Activated CD4-positive, alpha-beta T cell treated with anti-CD3 and anti-CD28 coated beads, Interleukin-2, amount 10 ng/mL, durations not matched to agents 24 days and 14 days (primary cell): Measurements from ENCODE around the gene BRCA2. TPM values are rescaled to one million over a fixed set of nuclear protein-coding genes. Genes with fewer than 3 reads are reported as not detected.

Experiments
- DNase-seq: peaks from one replicate; pipeline ENCODE4 v3.0.0; 2022
- H3K27ac Mint-ChIP-seq: one replicate; pipeline ENCODE4 v1.8.0; 2022; ENCODE audit warnings: mild to moderate bottlenecking, mixed read lengths
- H3K27me3 Mint-ChIP-seq: one replicate; pipeline ENCODE4 v1.8.0; 2022; ENCODE audit warnings: mixed read lengths
- H3K36me3 Mint-ChIP-seq: one replicate; pipeline ENCODE4 v1.8.0; 2022; ENCODE audit warnings: low read depth, mild to moderate bottlenecking, mixed read lengths
- H3K4me1 Mint-ChIP-seq: one replicate; pipeline ENCODE4 v1.8.0; 2021; ENCODE audit warnings: mixed read lengths
- H3K4me3 Mint-ChIP-seq: one replicate; pipeline ENCODE4 v1.8.0; 2022; ENCODE audit warnings: mild to moderate bottlenecking, moderate library complexity, mixed read lengths
- H3K9me3 Mint-ChIP-seq: one replicate; pipeline ENCODE4 v1.8.0; 2021; ENCODE audit warnings: mixed read lengths
- intact Hi-C: fragments of 100-400 bp; cut with micrococcal nuclease; formaldehyde crosslinking; loops from one replicate; pipeline ENCODE4 v1.15.1; 2023
- total RNA-seq: library from RNA; stranded (reverse); gene quantifications from 2 replicates; pipeline ENCODE4 v1.2.3, GENCODE V29; 2022

Gene BRCA2
- total RNA-seq, 1 donor from 2014 or later: 24.7 TPM

- intact Hi-C loops: no loop called here
- Mint-ChIP-seq H3K4me3 (no peak overlapping the region), H3K27me3 (no peaks in the 10 kb centered on the region), H3K4me1 (peaks cover 2% of the 10 kb centered on the region), H3K36me3 (peaks cover 35% of the 10 kb centered on the region), H3K27ac (no peak overlapping the region), H3K9me3 (peaks cover 15% of the 10 kb centered on the region)
- peak; percentile 68 for DNase-seq
These were observed 99.7 kb downstream of the BRCA2 start for GRCh38 chr13:32415019-32415418.

GRCh38 chr13:32417995-32418394 lies 102.7 kb downstream of the BRCA2 start:
- Mint-ChIP-seq H3K27me3 (no peaks in the 10 kb centered on the region), H3K4me1 (no peaks in the 10 kb centered on the region), H3K36me3 (peaks cover 58% of the 10 kb centered on the region), H3K27ac (no peak overlapping the region), H3K4me3 (no peak overlapping the region), H3K9me3 (peaks cover 20% of the 10 kb centered on the region)
- intact Hi-C loops: no loop called here
- DNase-seq: no peak

- no peak for DNase-seq
- intact Hi-C loops: no loop called here
- Mint-ChIP-seq H3K9me3 (peaks cover 20% of the 10 kb centered on the region), H3K36me3 (peaks cover 70% of the 10 kb centered on the region), H3K27me3 (no peaks in the 10 kb centered on the region), H3K4me3 (no peak overlapping the region), H3K4me1 (peaks cover 8% of the 10 kb centered on the region), H3K27ac (no peak overlapping the region)
These were observed 104.6 kb downstream of the BRCA2 start for GRCh38 chr13:32419862-32420261.

GRCh38 chr13:32423592-32423991 lies 108.3 kb downstream of the BRCA2 start:
- peaks cover 29% of the 10 kb centered on the region for H3K4me1 Mint-ChIP-seq
- H3K27me3 Mint-ChIP-seq: no peaks in the 10 kb centered on the region
- DNase-seq: no peak
- peaks cover 65% of the 10 kb centered on the region for H3K36me3 Mint-ChIP-seq
- no peak overlapping the region for H3K4me3 Mint-ChIP-seq
- no peak overlapping the region for H3K27ac Mint-ChIP-seq
- peaks cover 11% of the 10 kb centered on the region for H3K9me3 Mint-ChIP-seq
- intact Hi-C loops: no loop called here

- peaks cover 35% of the 10 kb centered on the region for H3K4me1 Mint-ChIP-seq
- DNase-seq: no peak
- peaks cover 53% of the 10 kb centered on the region for H3K36me3 Mint-ChIP-seq
- H3K27me3 Mint-ChIP-seq: no peaks in the 10 kb centered on the region
- H3K4me3 Mint-ChIP-seq: peak overlapping the region; percentile 99
- intact Hi-C loops: loop anchor here (5.0 kb wide), 2 partner anchors 227 to 1263 kb away; partner anchors contain the start of gene HSPH1
- H3K27ac Mint-ChIP-seq: peak overlapping the region; percentile 78
- H3K9me3 Mint-ChIP-seq: peaks cover 5% of the 10 kb centered on the region
These were observed 109.8 kb downstream of the BRCA2 start for GRCh38 chr13:32425158-32425557.

GRCh38 chr13:32426191-32426989 lies 111.1 kb downstream of the BRCA2 start:
- H3K27ac Mint-ChIP-seq: peak overlapping the region; percentile 98
- intact Hi-C loops: loop anchor here (1.0 to 5.0 kb wide), 4 partner anchors 46 to 1264 kb away; partner anchors contain the start of gene HSPH1
- H3K27me3 Mint-ChIP-seq: no peaks in the 10 kb centered on the region
- peaks cover 47% of the 10 kb centered on the region for H3K36me3 Mint-ChIP-seq
- peak overlapping the region; percentile 99 for H3K4me3 Mint-ChIP-seq
- peaks cover 38% of the 10 kb centered on the region for H3K4me1 Mint-ChIP-seq
- H3K9me3 Mint-ChIP-seq: peaks cover 5% of the 10 kb centered on the region
- DNase-seq: peak; percentile 88

- Mint-ChIP-seq H3K4me1 (peaks cover 38% of the 10 kb centered on the region), H3K27ac (peak overlapping the region; percentile 98), H3K4me3 (peak overlapping the region; percentile 99), H3K9me3 (peaks cover 3% of the 10 kb centered on the region), H3K27me3 (no peaks in the 10 kb centered on the region), H3K36me3 (peaks cover 39% of the 10 kb centered on the region)
- intact Hi-C loops: loop anchor here (1.0 to 5.0 kb wide), 4 partner anchors 46 to 1265 kb away; partner anchors contain the start of gene HSPH1
- peak; percentile 86 for DNase-seq
These were observed 111.9 kb downstream of the BRCA2 start for GRCh38 chr13:32426990-32427851.

- Mint-ChIP-seq H3K4me1 (peaks cover 44% of the 10 kb centered on the region), H3K36me3 (peaks cover 34% of the 10 kb centered on the region)
These were observed 112.7 kb downstream of the BRCA2 start, which contains the start of gene N4BP2L1 for GRCh38 chr13:32427852-32428580. TSS of gene N4BP2L1 (minus strand) at chr13:32428130. CDS start at chr13:32428082, 48 bp downstream.

GRCh38 chr13:32428581-32429432 lies 113.5 kb downstream of the BRCA2 start:
- no peaks in the 10 kb centered on the region for H3K9me3 Mint-ChIP-seq
- peaks cover 42% of the 10 kb centered on the region for H3K4me1 Mint-ChIP-seq
- no peak for DNase-seq
- peak overlapping the region; percentile 92 for H3K4me3 Mint-ChIP-seq
- H3K27me3 Mint-ChIP-seq: no peaks in the 10 kb centered on the region
- peak overlapping the region; percentile 92 for H3K27ac Mint-ChIP-seq
- intact Hi-C loops: loop anchor here (1.0 to 5.0 kb wide), 7 partner anchors 14 to 1267 kb away; partner anchors contain the start of genes BRCA2, HSPH1, N4BP2L2 and PDS5B
- peaks cover 28% of the 10 kb centered on the region for H3K36me3 Mint-ChIP-seq

More at GRCh38 chr13:32427852-32428580, 112.7 kb downstream of the BRCA2 start, which contains the start of gene N4BP2L1:
- peak; percentile 94 for DNase-seq
- Mint-ChIP-seq H3K4me3 (peak within 1 kb of the TSS; percentile 99), H3K27ac (peak within 1 kb of the TSS; percentile 98), H3K9me3 (no peaks in the 10 kb centered on the region), H3K27me3 (no peaks in the 10 kb centered on the region)
- intact Hi-C loops: loop anchor here (1.0 to 5.0 kb wide), 8 partner anchors 15 to 1266 kb away; partner anchors contain the start of genes BRCA2, HSPH1, N4BP2L2 and PDS5B

GRCh38 chr13:32429433-32429909 lies 114.2 kb downstream of the BRCA2 start:
- Mint-ChIP-seq H3K4me3 (no peak overlapping the region), H3K27me3 (no peaks in the 10 kb centered on the region), H3K4me1 (peaks cover 37% of the 10 kb centered on the region), H3K9me3 (no peaks in the 10 kb centered on the region), H3K36me3 (peaks cover 23% of the 10 kb centered on the region), H3K27ac (no peak overlapping the region)
- no peak for DNase-seq
- intact Hi-C loops: loop anchor here (2.0 to 5.0 kb wide), 4 partner anchors 13 to 1267 kb away; partner anchors contain the start of gene HSPH1

- Mint-ChIP-seq H3K27ac (peak overlapping the region; percentile 26), H3K9me3 (no peaks in the 10 kb centered on the region), H3K4me3 (no peak overlapping the region), H3K36me3 (peaks cover 20% of the 10 kb centered on the region), H3K27me3 (no peaks in the 10 kb centered on the region), H3K4me1 (peaks cover 34% of the 10 kb centered on the region)
- intact Hi-C loops: no loop called here
- DNase-seq: no peak
These were observed 114.9 kb downstream of the BRCA2 start for GRCh38 chr13:32430018-32430747.

GRCh38 chr13:32431361-32431760 lies 116.1 kb downstream of the BRCA2 start:
- Mint-ChIP-seq H3K4me3 (no peak overlapping the region), H3K9me3 (no peaks in the 10 kb centered on the region), H3K4me1 (peaks cover 25% of the 10 kb centered on the region), H3K27ac (no peak overlapping the region), H3K27me3 (no peaks in the 10 kb centered on the region), H3K36me3 (peaks cover 12% of the 10 kb centered on the region)
- no peak for DNase-seq
- intact Hi-C loops: no loop called here
